HG02885 (cell line): ENCODE measurements around the gene ARMC2.

ENCODE experiments used
- ATAC-seq: cut with Tn5 transposase; IDR thresholded peaks from one replicate; pipeline ENCODE4 v1.9.1; 2021; ENCODE audit warnings: mild to moderate bottlenecking; ENCODE audit not compliant: unreplicated experiment, poor library complexity

The ARMC2 gene

DNA sequence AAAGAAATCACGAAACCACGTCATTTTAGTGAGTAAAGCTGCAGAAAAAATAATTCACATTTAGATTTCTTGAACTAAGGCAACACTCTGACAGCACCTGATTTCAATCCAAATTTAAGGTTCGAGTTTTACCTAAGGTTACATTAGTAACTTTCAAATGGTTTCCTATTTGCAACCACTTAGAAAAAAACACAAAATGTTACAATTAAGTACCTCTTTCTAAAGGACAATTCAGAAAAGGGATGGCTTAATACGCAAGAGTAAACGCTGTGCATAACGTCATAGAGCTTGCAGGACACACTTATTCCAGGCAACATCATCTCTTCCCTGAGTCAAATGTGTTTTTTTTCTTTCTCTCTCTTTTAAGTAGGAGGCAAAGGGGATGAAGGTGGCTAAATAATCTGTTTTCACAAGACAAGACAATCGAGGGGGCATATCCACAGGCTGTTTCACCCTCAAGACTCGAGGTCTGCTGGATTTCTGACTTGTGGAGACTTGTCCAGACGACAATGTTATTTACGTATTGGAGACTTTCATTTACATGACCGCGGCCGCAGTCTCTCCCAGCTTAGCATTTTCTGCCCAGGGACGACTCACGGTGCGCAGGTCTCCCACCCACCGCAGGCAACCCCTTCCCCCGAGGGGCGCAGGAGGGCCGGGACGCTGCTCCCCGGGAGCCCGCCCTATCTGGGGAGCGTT is 160.5 kb downstream of the ARMC2 start:
- ATAC-seq = peak; percentile 7

DNA sequence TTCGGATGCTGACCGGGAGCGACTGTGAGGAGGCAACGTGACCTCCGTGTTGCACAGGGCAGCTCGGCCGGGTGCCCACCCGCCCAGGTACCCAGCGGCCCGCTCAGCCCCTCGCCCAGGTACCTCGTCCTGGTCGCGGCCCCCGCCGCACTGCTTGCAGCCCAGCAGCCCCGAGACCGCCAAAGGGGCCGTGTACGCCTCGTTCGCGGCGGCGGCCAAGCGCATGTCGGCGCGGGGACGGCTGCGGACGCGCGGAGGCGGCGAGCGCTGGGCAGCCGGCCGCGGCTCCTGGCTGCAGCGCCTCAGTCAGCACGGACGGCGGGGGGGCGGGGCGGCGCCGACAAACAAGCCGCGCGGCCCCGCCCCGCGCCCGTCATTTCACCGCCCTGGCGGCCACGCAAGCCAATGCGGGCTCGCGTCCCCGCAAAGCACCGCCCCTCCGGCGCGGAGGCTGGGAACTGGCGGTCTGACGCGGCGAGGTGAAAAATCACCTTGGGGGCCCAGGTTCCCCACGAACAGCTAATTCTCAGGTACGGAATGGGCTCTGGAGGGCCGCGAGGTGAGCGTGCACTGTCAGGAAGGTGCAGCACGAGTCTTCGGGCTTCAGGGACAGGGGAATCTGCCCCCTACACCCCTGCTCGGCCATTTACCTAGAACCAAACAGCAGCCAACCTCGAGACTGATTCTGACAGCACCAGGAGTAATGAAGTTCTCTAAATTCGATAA is 161.2 kb downstream of the ARMC2 start:
- ATAC-seq = peak; percentile 96

DNA sequence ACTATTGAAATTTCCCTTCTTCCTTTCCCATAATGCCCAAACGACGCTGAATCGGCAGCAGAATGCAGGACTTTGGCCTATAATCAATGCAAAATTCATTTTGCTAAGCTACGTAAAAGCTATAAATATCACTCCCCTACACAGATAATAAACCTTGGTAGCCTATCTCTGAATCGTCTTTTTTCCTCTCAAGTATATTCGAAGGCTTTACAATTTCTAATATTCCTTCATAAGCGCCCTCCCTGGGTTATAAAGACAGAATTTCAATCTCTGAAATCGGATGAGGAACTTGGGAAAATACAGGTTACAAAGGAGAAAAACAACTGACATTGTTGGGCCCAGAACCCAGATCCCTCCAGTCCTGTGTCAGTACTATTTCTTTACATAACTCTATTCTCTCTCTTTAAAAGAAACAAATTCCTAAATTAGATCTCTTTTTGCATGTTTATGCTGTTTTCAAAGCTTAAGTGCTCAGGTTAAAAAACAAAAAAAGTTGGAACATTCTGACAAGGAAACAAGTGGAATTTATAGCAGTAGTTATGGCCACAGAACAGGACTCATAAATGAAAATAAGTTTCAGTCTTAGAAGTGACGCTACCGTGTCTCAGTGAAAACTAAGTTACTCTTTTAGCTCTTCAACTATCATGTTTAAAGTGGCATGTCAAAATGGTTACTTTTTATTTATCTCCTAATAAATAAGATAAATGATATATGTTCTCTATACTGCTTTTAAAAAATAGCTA is 161.9 kb downstream of the ARMC2 start:
- no peak for ATAC-seq

DNA sequence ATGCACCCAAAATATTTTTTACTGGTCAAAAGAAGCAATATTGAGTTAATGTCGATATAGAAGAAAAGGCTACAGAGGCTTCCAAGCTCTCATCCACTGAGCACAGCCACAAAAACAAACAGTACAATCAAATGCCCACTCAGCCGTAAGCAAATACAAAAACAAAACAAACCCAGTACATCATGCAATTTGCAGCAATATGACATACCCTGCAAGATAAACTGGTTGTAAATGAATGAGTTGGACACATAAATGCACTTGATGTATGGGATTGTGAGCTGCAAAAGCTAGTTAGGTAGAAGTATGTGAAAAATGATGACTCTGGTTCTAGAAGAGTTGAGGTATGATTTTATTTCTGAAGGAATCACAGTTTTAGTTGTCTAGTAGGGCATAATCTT is 162.5 kb downstream of the ARMC2 start:
- ATAC-seq = no peak

DNA sequence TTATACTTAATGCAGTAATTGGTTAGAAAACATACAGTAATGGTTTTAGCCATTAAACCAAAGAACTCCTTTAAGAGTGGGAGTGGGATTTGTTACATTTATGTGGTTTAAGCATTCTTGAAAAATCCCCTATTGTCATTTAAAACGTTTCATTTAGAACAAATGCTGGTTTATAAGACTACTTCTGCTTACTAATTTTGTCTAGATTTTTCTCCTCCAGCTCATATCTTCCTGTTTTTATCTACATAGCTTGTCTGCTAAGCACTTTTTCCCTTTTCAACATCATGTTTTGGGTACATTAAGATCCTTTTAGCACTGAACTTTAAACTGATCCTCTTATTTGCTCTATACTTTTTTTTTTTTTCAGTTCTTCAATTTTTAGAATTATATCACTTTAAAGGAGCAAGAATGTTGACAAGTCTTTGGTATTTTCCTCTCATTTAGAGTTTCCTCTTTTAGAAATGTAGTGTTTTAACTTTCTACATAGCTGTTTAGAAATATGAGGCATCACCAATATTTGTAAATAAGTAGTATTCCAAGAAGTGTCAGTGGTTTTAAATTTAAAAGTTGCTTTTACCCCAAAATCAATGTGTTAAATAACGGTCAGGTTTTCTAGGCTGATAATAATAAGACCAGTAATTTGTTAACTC is 165.6 kb downstream of the ARMC2 start:
- no peak for ATAC-seq

DNA sequence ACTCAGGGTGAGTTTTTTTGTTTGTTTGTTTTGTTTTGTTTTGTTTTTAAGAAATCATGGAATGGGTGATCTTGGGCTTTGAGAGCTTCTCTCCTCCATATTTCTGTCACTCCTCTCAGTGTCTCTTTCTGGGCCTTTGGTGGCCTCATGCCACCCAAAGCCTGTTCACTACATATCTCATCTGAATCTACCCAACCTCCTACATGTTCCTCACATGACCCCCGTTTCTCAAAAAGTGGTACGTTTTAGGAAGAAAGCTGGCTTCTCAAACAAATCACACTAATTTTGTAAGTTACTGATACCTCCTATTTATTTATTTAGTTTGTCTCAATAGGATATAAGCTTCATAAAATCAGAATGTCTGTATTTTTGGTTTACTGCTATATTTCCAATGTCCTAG is 166.4 kb downstream of the ARMC2 start:
- ATAC-seq = no peak

DNA sequence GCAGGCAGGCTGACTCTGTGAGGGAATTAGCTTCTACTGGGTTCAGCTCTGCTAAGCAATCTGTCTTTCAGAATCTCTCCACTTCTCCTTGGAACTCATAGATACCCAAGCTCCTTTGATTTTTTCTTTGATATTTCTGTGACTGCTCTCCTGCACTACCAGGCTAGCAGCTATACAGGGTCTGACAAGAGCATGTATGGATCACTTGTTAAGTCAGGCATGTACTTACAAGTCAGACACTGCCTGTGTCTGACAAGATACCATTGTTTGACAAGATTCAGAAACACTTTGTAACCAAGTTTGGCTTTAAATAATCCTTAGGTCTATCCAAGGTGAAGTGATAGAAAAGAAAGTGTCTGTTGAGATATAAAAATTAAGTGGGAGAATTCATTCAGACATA is 167.0 kb downstream of the ARMC2 start:
- ATAC-seq = no peak

DNA sequence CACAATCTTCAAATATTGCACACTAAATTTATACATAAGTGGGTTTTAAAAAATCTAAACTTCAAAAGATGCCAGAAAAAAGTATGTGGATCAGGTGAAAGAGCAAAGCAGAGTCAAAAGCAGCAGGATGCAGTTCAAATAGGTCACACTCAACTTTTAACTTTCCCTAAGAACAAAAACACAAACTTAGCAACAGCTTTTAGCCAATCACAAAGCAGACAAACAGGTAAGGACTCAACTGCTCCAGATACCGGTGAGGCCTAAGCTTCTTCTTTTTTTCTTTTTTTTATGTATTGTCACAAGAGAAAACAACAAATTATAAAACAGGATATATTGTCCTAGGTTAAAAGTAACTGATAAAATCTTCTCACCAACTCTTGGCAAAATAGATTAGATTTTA is 171.7 kb downstream of the ARMC2 start:
- no peak for ATAC-seq

DNA sequence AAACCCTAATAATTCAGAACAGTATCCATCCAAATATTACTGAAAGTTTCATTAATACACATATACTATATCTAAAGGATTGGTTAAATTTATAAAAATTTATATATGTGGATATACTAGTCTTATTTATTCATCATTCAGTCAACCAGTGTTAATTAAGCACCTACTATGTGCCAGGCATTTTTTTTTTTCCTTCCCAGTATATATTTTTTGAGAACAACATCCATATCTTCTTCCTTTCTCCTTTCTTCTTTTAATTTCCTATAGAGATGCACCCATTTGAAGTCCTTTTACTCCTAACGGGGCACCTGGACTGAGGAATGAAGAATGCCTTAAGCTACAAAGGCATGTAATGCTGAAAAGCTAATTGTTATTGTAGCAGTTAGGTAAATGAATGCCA is 173.6 kb downstream of the ARMC2 start:
- ATAC-seq = no peak

DNA sequence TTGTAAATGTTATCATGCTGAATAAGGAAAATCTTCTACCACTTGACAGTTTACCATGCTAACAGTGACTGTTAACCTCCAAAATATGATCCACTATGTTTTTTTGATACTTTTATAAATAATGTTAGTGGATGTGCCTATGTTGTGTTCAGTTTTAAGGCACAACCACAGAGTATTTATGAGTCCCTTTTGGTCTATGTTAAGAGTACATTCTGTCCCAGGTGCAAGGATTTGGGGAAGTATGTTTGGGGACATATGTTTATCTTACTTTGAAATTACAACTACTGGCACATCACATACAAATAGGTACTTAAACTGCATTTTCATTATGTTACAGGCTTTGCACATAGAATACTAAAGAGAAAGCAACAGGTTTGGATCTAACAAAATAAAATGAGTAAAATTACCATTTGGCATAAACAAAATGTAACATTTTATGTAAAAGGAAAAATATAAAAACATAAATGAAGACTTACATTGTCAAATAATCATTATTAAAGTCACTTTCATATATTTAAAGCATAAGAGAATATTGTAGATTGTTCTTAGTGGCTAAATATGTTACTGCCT is 175.2 kb downstream of the ARMC2 start:
- ATAC-seq = no peak
